ENCODE data around the gene SLC25A10.
"Not testable (repeated sequence)": the region's sequence is repeated elsewhere in the genome, so short reads cannot be mapped to it uniquely, and the experiment has no call there.

SLC25A10 gene

DNA sequence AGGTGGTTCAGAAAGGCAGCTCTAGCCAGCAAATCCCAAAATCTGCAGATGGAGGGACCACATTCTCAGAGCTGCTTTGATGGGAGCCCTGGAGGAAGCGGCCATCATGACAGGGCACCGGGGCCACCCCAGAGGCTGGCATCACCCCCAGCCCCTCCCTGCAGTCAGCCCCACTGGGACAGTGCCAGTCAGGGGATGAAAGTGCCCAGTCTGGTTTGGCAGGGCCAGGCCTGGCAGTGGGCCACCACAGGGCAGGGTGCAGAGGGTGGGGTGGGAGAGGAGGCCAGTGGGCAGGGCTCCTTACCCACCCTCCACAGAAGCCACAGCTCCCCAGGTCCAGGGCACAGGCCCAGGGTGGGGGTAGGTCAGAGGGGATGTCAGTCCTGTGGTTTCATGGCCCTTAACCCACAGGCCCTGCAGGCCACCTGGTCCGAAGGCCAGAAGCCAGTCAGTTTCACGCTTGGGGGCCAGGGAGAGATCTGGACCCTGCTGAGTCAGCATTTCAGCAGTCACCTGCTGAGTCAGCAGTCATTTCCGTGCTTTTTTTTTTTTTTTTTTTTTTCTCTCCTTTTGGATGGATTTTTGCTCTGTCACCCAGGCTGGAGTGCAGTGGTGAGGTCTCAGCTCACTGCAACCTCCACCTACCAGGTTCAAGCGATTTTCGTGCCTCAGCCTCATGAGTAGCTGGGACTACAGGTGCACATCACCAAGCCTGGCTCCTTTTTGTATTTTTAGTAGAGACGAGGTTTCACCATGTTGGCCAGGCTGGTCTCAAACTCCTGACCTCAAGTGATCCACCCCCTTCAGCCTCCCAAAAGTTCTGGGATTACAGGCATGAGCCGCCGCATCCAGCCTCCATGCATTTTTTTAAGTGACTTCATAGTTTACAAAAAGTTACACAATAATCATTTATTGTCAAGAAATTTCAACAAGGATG, 10.4 kb downstream of the SLC25A10 start:
- DNase-seq = no peak

DNA sequence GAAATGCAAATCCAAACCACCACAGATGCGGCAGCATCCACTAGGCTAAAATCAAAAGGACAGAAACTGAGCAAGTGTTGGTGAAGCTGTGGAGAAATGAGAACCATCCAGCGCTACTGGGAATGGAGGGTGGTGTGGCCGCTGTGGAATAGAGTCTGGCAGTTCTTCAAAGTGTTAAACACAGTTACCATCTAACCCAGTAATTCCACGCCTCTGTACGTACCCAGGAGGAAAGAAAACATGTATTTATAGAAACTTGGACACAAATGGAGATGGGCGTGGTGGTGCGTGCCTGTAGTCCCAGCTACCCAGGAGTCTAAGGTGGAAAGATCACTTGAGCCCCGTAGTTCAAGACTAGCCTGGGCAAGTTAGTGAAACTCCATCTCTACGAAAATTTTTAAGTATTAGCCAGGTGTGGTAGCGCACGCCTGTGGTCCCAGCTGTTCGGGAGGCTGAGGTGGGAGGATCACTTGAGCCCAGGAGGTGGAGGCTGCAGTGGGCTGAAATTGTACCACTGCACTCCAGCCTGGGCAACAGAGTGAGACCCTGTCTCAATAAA, 11.6 kb downstream of the SLC25A10 start:
- DNase-seq = no peak

DNA sequence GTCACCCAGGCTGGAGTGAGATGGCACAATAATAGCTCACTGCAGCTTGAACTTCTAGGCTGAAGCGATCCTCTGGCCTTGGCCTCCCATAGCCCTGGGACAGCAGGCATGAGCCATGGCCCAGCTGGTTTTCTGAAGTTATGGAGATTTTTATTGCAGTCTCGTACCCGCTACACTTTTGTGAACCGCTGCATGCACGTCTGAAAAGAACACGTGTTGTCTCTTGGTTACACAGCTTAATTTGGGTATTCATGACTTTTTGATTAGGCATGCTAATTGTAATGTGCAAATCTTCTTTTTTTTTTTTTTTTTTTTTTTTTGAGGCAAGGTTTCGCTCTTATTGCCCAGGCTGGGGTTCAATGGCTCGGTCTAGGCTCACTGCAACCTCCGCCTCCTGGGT, 13.4 kb downstream of the SLC25A10 start:
- no peak for DNase-seq

DNA sequence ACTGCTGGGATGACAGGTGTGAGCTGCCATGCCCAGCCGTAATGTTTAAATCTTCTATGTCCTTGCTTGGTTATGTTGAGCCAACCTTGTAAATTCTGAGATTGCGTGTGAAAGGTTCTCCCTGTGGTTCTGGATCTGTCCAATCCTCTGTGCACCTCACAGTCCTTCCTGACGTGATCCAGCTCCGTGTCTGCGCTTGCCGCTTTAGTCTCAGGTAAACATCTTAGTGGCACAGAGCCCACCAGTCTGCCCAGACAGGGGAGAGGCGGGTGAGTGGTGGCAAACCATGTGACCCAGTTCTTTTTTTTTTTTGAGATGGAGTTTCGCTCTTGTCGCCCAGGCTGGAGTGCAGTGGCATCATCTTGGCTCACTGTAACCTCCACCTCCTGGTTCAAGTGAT, 13.9 kb downstream of the SLC25A10 start:
- no peak for DNase-seq

DNA sequence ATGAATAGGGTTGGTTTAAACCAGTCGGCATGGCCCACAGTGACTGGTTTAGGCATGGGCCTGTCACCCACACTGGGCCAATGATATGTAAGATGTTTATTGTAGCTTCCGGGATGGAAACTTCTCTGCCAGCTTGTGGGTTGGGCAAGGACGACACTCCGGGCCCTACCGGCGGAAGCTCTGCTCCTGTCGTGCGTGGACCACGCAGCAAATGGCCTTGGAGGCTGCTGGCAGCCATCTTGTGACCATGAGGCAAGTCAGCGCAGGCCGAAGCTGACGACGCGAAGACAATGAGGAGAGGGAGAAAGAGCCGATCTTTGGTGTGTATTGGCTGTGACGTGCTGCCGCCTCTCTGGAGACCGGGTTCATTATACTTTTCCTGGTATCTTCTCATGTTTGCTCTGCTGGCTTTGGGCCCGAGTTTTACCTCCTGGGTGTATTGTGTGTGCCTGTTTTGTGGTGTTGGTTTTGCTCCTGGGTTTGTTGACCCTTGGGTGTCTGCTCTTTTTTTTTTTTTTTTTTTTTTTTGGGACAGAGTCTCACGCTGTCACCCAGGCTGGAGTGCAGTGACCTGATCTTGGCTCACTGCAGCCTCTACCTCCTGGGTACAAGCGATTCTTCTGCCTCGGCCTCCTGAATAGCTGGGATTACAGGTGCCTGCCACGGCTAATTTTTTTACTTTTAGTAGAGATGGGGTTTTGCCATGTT, 15.4 kb downstream of the SLC25A10 start:
- DNase-seq = no peak

DNA sequence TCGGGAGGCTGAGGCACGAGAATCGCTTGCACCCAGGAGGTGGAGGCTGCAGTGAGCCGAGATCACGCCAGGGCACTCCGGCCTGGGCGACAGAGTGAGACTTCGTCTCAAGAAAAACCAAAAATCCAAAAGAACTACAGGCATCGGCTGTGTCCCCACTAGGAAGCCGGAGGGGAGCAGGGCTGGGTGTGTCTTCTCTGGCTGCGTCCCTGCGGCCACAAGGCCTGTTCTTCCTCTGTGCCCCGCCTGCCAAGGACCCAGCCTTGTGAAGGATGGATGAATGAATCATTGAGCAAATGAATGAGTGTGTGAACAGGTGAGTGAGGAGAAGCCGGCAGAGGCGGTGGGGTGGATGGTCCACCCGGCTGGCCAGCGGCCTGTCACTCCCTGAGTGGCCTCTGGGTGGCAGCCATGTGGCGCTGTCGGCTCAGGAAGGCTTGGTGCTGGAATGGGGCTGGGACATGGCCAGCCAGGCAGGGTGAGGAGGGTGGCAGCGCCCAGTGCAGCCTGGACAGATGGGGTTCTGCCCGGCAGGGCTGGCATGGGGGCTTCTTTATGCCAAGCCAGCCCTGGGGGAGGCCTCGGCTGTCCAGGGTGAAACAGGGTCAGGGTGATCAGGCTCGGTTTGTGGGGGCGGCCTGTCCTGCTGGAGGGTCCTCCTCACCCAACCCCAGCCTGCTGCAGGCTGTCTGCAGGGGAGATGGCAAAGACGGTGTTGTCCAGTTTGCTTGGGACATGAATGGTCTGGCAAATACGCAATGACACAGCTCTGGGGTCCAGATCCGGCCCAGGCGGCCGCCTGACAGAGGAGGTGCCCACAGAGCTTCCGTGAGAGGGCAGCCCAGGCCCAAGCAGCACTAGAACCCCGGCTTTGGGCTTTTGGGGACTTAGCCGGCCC, 21.7 kb downstream of the SLC25A10 start:
- peak; percentile 86 for DNase-seq

DNA sequence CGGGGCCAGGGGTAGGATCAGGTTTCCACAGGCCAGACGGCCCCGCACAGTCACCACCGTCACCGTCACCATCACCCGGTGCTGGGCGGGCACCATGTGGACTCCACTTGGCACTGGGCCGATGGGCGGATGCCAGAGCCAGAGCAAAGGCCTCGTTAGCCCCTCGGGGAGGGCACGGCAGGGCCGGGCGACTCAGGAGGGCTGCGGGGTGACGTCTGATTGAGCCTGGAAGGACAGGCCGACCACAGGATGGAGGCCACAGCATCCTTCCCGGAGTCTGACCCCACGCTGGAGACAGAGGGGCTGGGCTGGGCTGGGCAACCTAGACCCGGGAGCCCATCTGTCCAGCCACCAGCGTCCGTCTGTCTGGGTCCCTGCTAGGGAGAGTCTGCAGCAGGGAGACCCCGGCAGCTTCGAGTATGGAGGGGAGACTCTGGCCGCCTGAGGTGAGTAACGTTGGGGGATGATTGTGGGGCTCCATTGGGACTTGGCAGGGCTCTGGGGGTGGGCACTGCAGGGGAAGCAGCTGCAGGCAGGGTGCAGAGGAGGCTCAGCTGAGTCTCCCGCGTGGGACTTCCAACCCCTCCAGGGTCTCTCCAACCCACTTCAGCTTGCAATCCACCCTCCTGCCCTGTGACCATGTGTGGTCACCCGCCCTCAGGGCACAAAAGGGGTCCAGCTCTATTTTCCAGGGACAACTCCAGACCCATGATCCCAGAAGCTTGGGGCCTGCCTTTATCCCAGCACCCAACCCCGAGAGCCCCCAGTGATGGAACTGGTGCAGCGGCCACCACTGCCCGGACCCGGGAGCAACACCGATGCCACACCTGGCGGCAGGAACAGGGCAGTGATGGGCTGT, 22.6 kb downstream of the SLC25A10 start:
- no peak for DNase-seq

DNA sequence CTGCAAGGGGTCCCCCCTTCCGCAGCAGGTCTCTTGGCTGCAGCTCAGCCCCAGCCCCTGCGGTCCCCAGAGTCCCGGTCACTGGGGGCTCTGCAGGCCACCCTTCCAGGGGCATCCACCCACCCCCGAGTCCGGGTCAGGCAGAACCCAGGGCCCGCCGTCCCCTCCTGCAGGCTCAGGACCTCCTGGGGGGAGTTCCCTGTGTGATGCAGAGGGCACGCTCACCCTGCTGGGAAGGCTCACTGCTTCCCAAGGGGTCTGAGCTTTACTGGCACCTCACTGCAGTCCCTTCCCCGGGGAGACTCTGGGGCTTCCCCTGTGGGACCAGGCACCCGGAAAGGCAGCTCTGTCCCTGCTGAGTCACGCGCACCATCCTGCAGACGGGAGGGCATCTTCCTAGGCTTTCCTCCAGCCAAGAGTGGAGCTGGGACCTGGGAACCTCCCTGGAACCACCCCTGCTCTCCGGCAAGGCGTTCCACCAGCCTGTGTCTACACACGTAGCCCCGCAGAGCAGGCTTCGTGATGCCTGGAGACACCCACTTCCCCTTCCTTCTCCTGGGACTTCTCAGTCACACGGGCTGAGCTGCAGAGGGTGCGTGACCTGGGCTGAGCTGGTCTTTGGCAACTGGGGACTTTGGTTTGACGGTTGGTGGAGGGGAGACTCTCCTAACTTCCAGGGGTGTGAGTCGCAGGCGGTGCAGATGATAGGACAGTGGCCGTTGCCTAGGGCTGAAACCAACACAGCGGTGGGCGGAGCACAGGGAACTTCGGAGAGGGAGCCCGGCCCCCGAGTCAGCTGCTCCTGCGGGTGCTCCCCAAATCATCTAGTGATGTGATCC, 23.4 kb downstream of the SLC25A10 start:
- DNase-seq = peak; percentile 2

DNA sequence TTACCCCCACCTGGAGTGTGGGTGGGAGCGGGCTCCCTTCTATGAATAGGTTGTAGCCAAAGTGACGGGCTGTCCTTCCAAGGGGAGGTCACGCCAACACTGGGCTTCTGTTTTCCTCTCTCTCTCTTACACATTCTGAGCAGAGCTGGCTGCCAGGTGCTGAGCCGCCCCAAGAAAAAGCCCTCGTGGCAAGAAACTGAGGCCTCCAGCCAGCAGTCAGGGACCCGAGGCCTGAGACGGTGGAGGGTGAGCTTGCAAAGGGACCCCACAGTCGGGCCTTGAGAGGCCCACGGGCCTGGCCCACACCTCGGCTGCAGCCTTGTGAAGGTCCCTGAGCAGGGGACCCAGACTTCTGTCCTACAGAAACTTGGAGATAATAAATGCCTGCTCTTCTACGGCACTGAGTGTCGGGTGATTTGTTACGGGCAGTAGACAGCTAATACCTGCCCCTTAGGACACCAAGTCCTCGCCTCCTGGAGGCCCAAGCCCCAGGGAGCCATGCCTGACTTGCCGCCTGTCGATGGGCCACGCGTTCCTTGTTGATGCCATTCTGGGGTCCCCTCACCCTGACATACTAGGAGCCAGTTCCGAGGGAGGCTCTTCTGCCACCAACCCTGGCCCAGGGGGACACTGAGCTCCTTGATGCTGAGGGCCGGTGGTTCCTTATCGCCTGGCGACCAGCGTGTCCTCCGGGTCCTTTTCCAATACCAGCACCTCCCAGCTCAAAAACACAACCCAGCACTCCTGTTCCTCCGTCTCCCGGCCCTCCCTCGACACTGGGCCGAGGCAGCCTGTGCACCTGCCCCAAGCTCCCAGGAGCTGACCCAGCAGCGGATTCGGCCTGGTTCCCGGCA, 26.1 kb downstream of the SLC25A10 start:
- peak; percentile 4 for DNase-seq

DNA sequence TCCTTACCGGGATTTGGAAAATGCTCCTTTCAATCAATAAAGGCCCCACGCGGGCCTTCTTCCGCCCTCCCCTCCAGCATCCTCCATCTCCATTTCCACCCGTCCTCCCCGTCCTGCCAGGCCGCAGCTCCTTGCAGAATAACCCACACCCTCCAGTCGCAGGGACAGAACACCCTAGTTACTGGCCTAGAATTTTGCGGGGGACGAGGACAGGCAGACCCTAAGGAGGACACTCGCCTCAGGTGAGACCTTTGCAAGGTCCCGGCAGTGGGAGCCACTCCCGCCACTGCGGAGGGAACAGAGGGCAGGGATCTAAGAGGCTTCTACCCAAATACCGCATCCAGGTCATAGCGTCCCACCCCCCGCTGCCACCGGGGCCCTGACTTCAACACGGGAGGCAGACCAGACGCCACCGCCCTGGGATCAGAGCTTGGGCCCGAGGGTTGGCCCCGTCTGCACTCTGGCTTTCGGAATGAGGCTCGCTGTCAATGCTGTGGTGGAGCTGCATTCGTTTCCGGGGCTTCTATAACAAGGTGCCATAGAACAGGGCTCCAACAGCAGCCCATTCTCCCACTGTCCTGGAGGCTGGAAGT, 26.8 kb downstream of the SLC25A10 start:
- DNase-seq = no peak

DNA sequence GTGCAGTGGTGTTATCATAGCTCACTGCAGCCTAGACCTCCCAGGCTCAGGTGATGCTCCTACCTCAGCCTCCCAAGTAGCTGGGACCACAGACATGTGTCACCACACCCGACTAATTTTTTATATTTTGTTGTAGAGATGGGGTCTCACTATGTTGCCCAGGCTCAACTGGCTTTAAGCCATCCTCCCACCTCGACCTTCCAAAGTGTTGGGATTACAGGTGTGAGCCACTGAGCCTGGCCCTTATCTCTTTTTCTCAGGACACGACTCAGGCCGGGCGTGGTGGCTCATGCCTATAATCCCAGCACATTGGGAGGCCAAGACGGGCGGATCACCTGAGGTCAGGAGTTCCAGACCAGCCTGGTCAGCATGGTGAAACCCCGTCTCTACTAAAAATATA, 27.5 kb downstream of the SLC25A10 start:
- not testable (repeated sequence) for DNase-seq

DNA sequence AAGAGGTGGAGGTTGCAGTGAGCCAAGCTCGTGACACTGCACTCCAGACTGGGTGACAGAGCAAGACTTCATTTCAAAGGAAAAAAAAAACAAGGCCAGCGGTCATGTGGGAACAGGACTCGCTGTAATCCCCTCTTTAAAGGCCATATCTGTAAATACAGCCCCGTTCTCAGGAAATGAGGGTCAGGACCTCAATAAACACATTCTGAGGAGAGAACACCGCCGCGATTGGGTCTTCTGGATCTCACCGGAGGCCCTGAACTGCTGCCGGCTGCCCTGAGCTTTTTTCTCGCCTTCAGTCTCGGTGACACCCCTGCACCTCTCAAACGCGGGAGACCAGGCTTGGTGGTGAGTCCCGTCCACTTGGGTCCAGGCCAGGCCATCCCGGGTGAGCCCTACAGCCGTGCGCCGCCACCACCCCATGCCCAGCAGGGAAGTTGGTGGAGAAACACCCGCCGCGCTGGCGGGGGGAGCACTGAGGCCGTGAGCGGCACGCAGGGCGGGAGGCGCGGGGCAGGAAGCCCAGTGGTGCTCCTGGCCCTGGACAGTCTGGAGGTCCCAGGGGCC, 28.4 kb downstream of the SLC25A10 start:
- DNase-seq = no peak

DNA sequence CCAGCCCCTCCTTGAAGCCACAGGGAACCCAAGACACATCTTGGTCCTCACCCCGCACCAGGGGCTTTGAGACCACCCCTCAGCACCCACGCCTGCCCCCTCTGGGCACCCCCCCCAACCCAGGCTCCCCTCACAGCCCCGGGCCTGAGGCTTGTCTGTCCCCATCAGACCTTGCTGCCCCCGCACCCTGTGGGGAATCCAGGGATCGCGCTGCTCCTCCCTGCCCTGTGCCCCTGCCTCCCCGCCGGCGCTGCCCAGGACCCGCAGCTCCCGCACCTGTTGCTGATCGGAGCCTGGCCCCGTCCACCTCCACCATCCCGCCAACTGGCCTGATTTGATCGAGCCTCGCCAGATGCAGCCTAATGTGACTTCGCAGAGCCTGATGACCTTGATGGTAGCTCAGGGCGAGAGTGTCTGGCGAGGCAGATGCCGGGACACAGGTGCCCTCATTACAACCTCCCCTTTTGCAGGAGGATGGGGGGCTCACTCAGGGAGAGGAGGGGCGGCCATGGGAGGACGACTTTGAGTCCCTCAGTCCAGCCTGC, 29.0 kb downstream of the SLC25A10 start:
- no peak for DNase-seq

DNA sequence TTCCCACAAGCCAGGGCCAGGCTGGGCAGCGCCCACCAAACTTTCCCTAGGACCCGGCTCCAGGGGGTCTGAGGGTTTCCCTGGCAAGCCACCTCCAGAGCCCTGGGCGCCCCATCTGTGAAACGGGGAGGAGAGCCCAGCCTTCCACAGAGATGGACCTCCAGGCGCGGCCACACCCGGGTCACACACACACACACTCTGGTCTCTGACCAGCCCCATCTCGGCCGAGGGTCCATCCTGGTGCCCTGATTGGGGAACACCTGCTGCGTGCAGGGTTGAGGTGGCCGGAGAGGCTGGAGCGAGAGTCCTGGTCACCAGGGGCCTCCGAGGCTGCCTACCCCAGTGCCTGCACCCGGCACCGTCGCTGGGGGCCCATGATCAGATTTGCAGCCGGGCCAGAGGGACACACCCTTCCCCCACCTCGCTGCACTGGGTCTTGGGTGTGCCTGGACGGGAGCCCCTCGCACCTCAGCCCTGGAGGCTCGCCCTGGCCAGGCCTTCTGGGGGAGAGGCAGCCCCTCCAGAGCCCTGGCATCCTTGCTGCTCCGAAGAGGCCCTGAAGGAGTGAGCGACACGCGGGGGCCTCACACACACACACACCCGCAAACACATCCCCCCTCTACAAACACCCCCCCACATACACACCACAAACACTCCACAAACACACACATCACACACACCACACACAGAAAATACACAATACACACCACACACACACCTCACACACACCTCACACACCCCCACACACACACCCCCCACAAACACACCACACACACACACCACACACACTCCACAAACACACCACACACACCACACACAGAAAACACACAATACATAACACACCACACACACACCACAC, 29.7 kb downstream of the SLC25A10 start:
- no peak for DNase-seq
